HEK293T (cell line): ENCODE results near the gene ZNF184.

Source experiments
- ARNT ChIP-seq: fragments of 450-650 bp; IDR thresholded peaks from 2 replicates; pipeline ENCODE4 v1.6.1; 2017; ENCODE audit warnings: mild to moderate bottlenecking
- ELF4 ChIP-seq: fragments of 450-650 bp; IDR thresholded peaks from 2 replicates; pipeline ENCODE4 v1.6.1; 2017; ENCODE audit warnings: antibody characterized with exemption
- FOXA1 ChIP-seq: fragments of 450-650 bp; IDR thresholded peaks from 2 replicates; pipeline ENCODE4 v1.6.1; 2016; ENCODE audit warnings: mild to moderate bottlenecking
- FOXK2 ChIP-seq: fragments of 450-650 bp; IDR thresholded peaks from 2 replicates; pipeline ENCODE4 v1.6.1; 2016; ENCODE audit warnings: mild to moderate bottlenecking
- FOXM1 ChIP-seq: fragments of 450-650 bp; IDR thresholded peaks from 2 replicates; pipeline ENCODE4 v1.6.1; 2017; ENCODE audit warnings: mild to moderate bottlenecking, borderline replicate concordance

DNA sequence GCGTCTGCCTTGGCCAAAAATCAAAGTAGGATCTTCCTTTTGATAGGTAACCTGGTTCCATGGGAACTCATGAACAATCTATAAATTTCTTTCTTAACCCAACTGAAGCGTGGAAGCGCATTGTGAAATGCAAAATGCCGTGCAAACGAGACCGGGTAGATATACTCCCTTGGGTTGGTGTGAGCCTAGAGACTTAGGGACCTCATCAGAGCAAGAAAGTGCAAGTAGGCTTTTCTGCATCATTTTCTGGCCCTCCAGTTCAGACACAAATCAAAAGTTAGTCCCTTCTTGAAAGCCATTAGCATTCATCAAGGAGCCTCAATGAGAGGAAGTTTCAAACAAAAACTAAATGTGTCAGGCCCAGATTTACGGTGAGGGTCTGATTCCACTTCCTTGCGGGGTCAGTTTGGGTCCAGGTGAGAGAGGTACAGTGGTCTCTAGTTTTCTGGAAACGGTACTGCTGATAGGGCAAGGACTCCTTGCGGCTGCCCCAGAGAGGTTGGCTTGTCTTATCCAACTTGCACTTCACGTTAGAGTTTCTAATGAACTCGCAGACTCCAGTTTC is 5.3 kb upstream of the ZNF184 start:
- TF ChIP-seq ARNT (no peak), FOXA1 (no peak), FOXK2 (no peak), ELF4 (no peak), FOXM1 (no peak)
